Measurements from ENCODE around the gene HMCN2. TPM values are rescaled to one million over a fixed set of nuclear protein-coding genes. Genes with fewer than 3 reads are reported as not detected.
A peak's percentile ranks its signal among the peaks of the same experiment; 100 is the strongest.

The HMCN2 gene
- total and polyA plus RNA-seq, 2 of the 4 experiments (the other 2 are of a cell fraction) = 0.02 TPM; not detected in 1

- Histone ChIP-seq H3K23ac (ENCODE audit: low read depth, low read length) (no peak overlapping the region), H3K79me1 (ENCODE audit: low read depth in 1 of 2, low read length in 2 of 2) (no peaks in the 10 kb centered on the region), H2AK5ac (ENCODE audit: low read depth, low read length) (no peak overlapping the region), H2AFZ (replicated peaks; ENCODE audit: low read length, poor library complexity) (peak overlapping the region; percentile 6), H3K9me1 (ENCODE audit: insufficient read depth, low read length) (no peaks in the 10 kb centered on the region), H2AK9ac (replicated peaks; ENCODE audit: low read depth, low read length, poor library complexity) (no peak overlapping the region), H4K20me1 (ENCODE audit: insufficient read depth, low read length) (0 out of 2 replicates have a peak, but pooled peaks cover 2% of the 10 kb centered on the region), H4K91ac (ENCODE audit: insufficient read depth, low read depth, low read length) (no peak overlapping the region), H3K27me3 (ENCODE audit: control insufficient read depth, insufficient read depth, low read length) (peaks cover 35% of the 10 kb centered on the region), H4K5ac (ENCODE audit: low read depth, low read length) (no peak overlapping the region), H3K4me1 (ENCODE audit: control insufficient read depth, insufficient read depth, low read length) (peaks cover 9% of the 10 kb centered on the region; the same call in 1 of the 2 replicates), H3K9ac (ENCODE audit: low read depth, low read length) (no peak overlapping the region), H2BK5ac (ENCODE audit: low read depth, low read length, poor library complexity, severe bottlenecking) (no peak overlapping the region), H4K8ac (ENCODE audit: low read depth in 2 of 2, low read length in 2 of 2) (no peak overlapping the region), H2BK120ac (ENCODE audit: low read depth, low read length) (no peak overlapping the region), H3K36me3 (ENCODE audit: control insufficient read depth, insufficient read depth, low read length) (no peaks in the 10 kb centered on the region), H3K4ac (ENCODE audit: low read depth, low read length) (no peak overlapping the region), H3K4me3 (ENCODE audit: insufficient read depth, low read depth, low read length) (no peak overlapping the region), H3K27ac (ENCODE audit: insufficient read depth, low read length) (no peak overlapping the region), H3K4me2 (ENCODE audit: low read depth, low read length) (no peak overlapping the region; the same call in 1 of the 2 replicates), H2BK20ac (ENCODE audit: low read depth, low read length) (no peak overlapping the region), H3K18ac (ENCODE audit: low read depth, low read length) (no peak overlapping the region), H2BK15ac (ENCODE audit: low read depth, low read length) (no peak overlapping the region), H3K9me3 (ENCODE audit: control insufficient read depth, insufficient read depth, low read length) (no peaks in the 10 kb centered on the region), H3K14ac (replicated peaks; ENCODE audit: low read depth, low read length) (no peak overlapping the region), H3K56ac (ENCODE audit: extremely low read depth, insufficient read depth, low read length) (no peak overlapping the region)
- in situ Hi-C loops (cut with MboI; ENCODE audit: low sequenced_read_pairs) (no loop called here), dilution Hi-C loops (cut with HindIII; ENCODE audit: low sequenced_read_pairs, unreplicated experiment) (no loop called here), intact Hi-C loops (cut with micrococcal nuclease) (loop anchor here (10.0 kb wide), 1 partner anchor 58 kb away; no protein-coding TSS in a partner anchor)
- TF ChIP-seq FOS (IDR thresholded peaks at IDR 0.05; ENCODE audit: low read depth, low read length) = no peak
- no peak for TF ChIP-seq RAD21 (IDR thresholded peaks at IDR 0.05; ENCODE audit: low read length)
- TF ChIP-seq, protein P1, sequence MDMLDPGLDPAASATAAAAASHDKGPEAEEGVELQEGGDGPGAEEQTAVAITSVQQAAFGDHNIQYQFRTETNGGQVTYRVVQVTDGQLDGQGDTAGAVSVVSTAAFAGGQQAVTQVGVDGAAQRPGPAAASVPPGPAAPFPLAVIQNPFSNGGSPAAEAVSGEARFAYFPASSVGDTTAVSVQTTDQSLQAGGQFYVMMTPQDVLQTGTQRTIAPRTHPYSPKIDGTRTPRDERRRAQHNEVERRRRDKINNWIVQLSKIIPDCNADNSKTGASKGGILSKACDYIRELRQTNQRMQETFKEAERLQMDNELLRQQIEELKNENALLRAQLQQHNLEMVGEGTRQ (IDR thresholded peaks at IDR 0.05; ENCODE audit: low read depth, low read length) = peak; percentile 77
- TF ChIP-seq CHD1 (IDR thresholded peaks at IDR 0.05; ENCODE audit: low read depth, low read length) = no peak
- no TSS peak for BruUV-seq (replicated peaks)
- CTCF ChIA-PET = no interaction called here
- POLR2A ChIA-PET (ENCODE audit: unreplicated experiment) = no interaction called here
- peak; percentile 66 for DNase-seq
- ATAC-seq (ENCODE audit: low read depth) = peak; percentile 36; the same call in 1 of the 2 replicates
- 13% methylated on average over 3 of the region's 19 CpGs; no CpG with 5 or more reads in 1 of the 2 experiments for whole genome bisulfite sequencing, 2 experiments (ENCODE audit: extremely low coverage in 2 of 2, insufficient read length in 1 of 2)
These were observed 67.6 kb downstream of the HMCN2 start for GRCh38 chr9:130333041-130333711.
